K562 (cell line): ENCODE results near the gene STIM1. TPM values are rescaled to one million over a fixed set of nuclear protein-coding genes. Genes with fewer than 3 reads are reported as not detected.

Source experiments
- BACH1 ChIP-seq: fragments of 200-800 bp; sonication (Bioruptor generic); IDR thresholded peaks from 2 replicates; pipeline ENCODE4 v1.6.1; 2016; ENCODE audit warnings: missing genetic modification characterization, missing compliant biosample characterization
- BCOR ChIP-seq: fragments of 450-650 bp; IDR thresholded peaks from 2 replicates; pipeline ENCODE4 v1.6.1; 2016
- BRD4 ChIP-seq: fragments of 200-600 bp; sonication (generic); IDR thresholded peaks from 2 replicates; pipeline ENCODE4 v1.6.1; 2017; ENCODE audit warnings: inconsistent platforms
- CBFA2T3 ChIP-seq: fragments of 450-650 bp; IDR thresholded peaks from 2 replicates; pipeline ENCODE4 v1.6.1; 2017
- E2F1 ChIP-seq: sonication (generic); formaldehyde crosslinking; IDR thresholded peaks from 2 replicates; pipeline ENCODE4 v1.8.1; 2023; ENCODE audit warnings: mild to moderate bottlenecking, missing genetic modification reagents, moderate library complexity
- ETV6 ChIP-seq, 3 experiments: fragments of 150-350 bp in 1 of 3; sonication (generic) in 1 of 3; formaldehyde crosslinking in 1 of 3; IDR thresholded peaks; 2 replicates each; pipeline versions ENCODE4 v1.6.1 to v1.8.0; 2014 to 2022; ENCODE audit warnings: borderline replicate concordance in 2 of 3, low read depth in 2 of 3, antibody characterized with exemption in 1 of 3, low read length in 1 of 3, mild to moderate bottlenecking in 1 of 3, missing genetic modification reagents in 1 of 3
- EZH2 ChIP-seq: IDR thresholded peaks from 2 replicates; pipeline ENCODE4 v1.6.1; 2012; ENCODE audit warnings: low read depth, mild to moderate bottlenecking, inconsistent platforms, low read length, borderline replicate concordance
- FUS ChIP-seq: fragments of 200-400 bp; formaldehyde crosslinking; optimal IDR thresholded peaks from 2 replicates; pipeline ENCODE3; 2017; ENCODE audit warnings: low read depth, low read length
- ID3 ChIP-seq, 2 experiments: fragments of 250-450 bp in 1 of 2; fragments of 450-650 bp in 1 of 2; sonication (Bioruptor Pico) in 1 of 2; IDR thresholded peaks; 2 replicates each; pipeline versions ENCODE4 v1.6.1 to v1.8.0; 2016 to 2021; ENCODE audit warnings: mild to moderate bottlenecking in 2 of 2, moderate library complexity in 2 of 2, missing compliant biosample characterization in 1 of 2, missing genetic modification characterization in 1 of 2
- MEF2D ChIP-seq: conservative IDR thresholded peaks from 2 replicates; pipeline ENCODE4 v1.6.1; 2016; ENCODE audit warnings: low read depth, missing genetic modification characterization, missing compliant biosample characterization
- MTA2 ChIP-seq: fragments of 450-650 bp; IDR thresholded peaks from 2 replicates; pipeline ENCODE4 v1.6.1; 2016; ENCODE audit warnings: low read depth
- NCOR1 ChIP-seq: fragments of 450-650 bp; IDR thresholded peaks from 2 replicates; pipeline ENCODE4 v1.6.1; 2016; ENCODE audit warnings: mild to moderate bottlenecking, moderate library complexity
- NR2F6 ChIP-seq: fragments of 450-650 bp; formaldehyde crosslinking; IDR thresholded peaks from 2 replicates; pipeline ENCODE4 v1.4.0; 2020; ENCODE audit warnings: mild to moderate bottlenecking
- NR3C1 ChIP-seq: sonication (generic); formaldehyde crosslinking; IDR thresholded peaks from 2 replicates; pipeline ENCODE4 v1.8.1; 2022; ENCODE audit warnings: missing genetic modification reagents
- PRPF4 ChIP-seq: fragments of 200-400 bp; formaldehyde crosslinking; IDR thresholded peaks from one replicate; pipeline ENCODE4 v1.6.1; 2017; ENCODE audit warnings: low read length, low read depth, mild to moderate bottlenecking; ENCODE audit not compliant: insufficient read depth, poor library complexity, severe bottlenecking
- SIN3B ChIP-seq: fragments of 450-650 bp; IDR thresholded peaks from 2 replicates; pipeline ENCODE4 v1.6.1; 2017; ENCODE audit warnings: low read depth, mild to moderate bottlenecking, moderate library complexity
- SMAD4 ChIP-seq: fragments of 250-450 bp; sonication (Bioruptor Pico); conservative IDR thresholded peaks from 2 replicates; pipeline ENCODE4 v1.8.0; 2021; ENCODE audit warnings: inconsistent platforms, mild to moderate bottlenecking, moderate library complexity
- TEAD4 ChIP-seq, 2 experiments: sonication (generic) in 1 of 2; formaldehyde crosslinking in 1 of 2; IDR thresholded peaks; 2 replicates each; pipeline versions ENCODE4 v1.6.1 to v1.8.0; 2012 to 2022; ENCODE audit warnings: borderline replicate concordance in 1 of 2, inconsistent platforms in 1 of 2, low read length in 1 of 2, mild to moderate bottlenecking in 1 of 2, missing genetic modification reagents in 1 of 2
- ZBTB12 ChIP-seq: fragments of 250-450 bp; sonication (Bioruptor Pico); IDR thresholded peaks from 2 replicates; pipeline ENCODE4 v1.4.0; 2020
- ZBTB49 ChIP-seq: sonication (generic); formaldehyde crosslinking; IDR thresholded peaks from 2 replicates; pipeline ENCODE4 v1.8.0; 2022; ENCODE audit warnings: missing genetic modification reagents, mild to moderate bottlenecking, borderline replicate concordance
- ZKSCAN3 ChIP-seq: fragments of 250-450 bp; sonication (Bioruptor Pico); IDR thresholded peaks from 2 replicates; pipeline ENCODE4 v1.4.0; 2020
- ZNF124 ChIP-seq: sonication (generic); formaldehyde crosslinking; IDR thresholded peaks from 2 replicates; pipeline ENCODE4 v1.8.1; 2022; ENCODE audit warnings: missing genetic modification reagents
- ZNF766 ChIP-seq: fragments of 200-800 bp; sonication (Bioruptor generic); conservative IDR thresholded peaks from 2 replicates; pipeline ENCODE4 v1.6.1; 2016; ENCODE audit warnings: missing genetic modification characterization, missing compliant biosample characterization
- polyA plus RNA-seq, 8 experiments: library from polyadenylated mRNA; depleted of rRNA in 4 of 8; stranded (reverse) in 5 of 8; unstranded in 3 of 8; fragments of >200 nt; fragmentation: Nextera tagmentation in 2 of 8; fragmentation: Illumina TruSeq in 1 of 8; extraction: Ambion mirVana in 2 of 8; extraction: Trizol in 1 of 8; gene quantifications; 2 replicates each; pipeline versions ENCODE4 v1.2.1 to v1.2.3, GENCODE V29; 2011 to 2014; ENCODE audit warnings: inconsistent platforms in 1 of 8, missing spikeins in 1 of 8
- total RNA-seq, 7 experiments: library from RNA; depleted of rRNA in 6 of 7; stranded (reverse); fragments of >200 nt in 6 of 7; fragmentation: Illumina TruSeq in 2 of 7; extraction: Trizol in 2 of 7; gene quantifications; 2 replicates each; pipeline versions ENCODE4 v1.2.1 to v1.2.3, GENCODE V29; 2011 to 2021; ENCODE audit warnings: low replicate concordance in 1 of 7

STIM1 gene
- total and polyA plus RNA-seq, 9 of the 15 experiments (the other 6 are each of a cell fraction or from before 2014, with no cell fraction given) = 7.7 to 50.5 (median 22.5) TPM

- no peak for TF ChIP-seq ZBTB12
- TF ChIP-seq ZNF766 (CRISPR knock-in tag) = no peak
- peak; percentile 31; the same call in 1 of the 2 replicates for TF ChIP-seq MTA2
- no peak for TF ChIP-seq NR3C1
- TF ChIP-seq E2F1 (CRISPR knock-in tag) = no peak
- no peak for TF ChIP-seq PRPF4
- TF ChIP-seq NCOR1 = 0 out of 2 replicates have a peak, but pooled peaks have one; percentile 56
- TF ChIP-seq BACH1 = no peak
- peak; percentile 40; the same call in 1 of the 2 replicates for TF ChIP-seq SMAD4 (CRISPR knock-in tag)
- TF ChIP-seq ID3 (CRISPR knock-in tag; IDR thresholded peaks at IDR 0.05) = no peak
- no peak for TF ChIP-seq ID3 (tag; IDR thresholded peaks at IDR 0.05)
- 0 out of 4 replicates have a peak, but pooled peaks of 1 of the 2 experiments have one; percentile 44 for TF ChIP-seq ETV6 (IDR thresholded peaks at IDR 0.05; ENCODE audit: borderline replicate concordance in 1 of 2, low read depth in 2 of 2, low read length in 1 of 2)
- TF ChIP-seq ETV6 (CRISPR knock-in tag; IDR thresholded peaks at IDR 0.05; ENCODE audit: borderline replicate concordance) = no peak
- TF ChIP-seq TEAD4 (IDR thresholded peaks at IDR 0.05; ENCODE audit: low read length) = peak; percentile 55; the same call in 1 of the 2 replicates
- no peak for TF ChIP-seq TEAD4 (CRISPR knock-in tag; IDR thresholded peaks at IDR 0.05; ENCODE audit: borderline replicate concordance)
- TF ChIP-seq ZBTB49 (CRISPR knock-in tag) = no peak
- TF ChIP-seq SIN3B = no peak
- no peak for TF ChIP-seq FUS
- TF ChIP-seq ZNF124 = no peak
- TF ChIP-seq ZKSCAN3 (CRISPR knock-in tag) = no peak
- peak; percentile 75 for TF ChIP-seq CBFA2T3
- no peak for TF ChIP-seq BRD4
- no peak for TF ChIP-seq NR2F6
- TF ChIP-seq MEF2D (tag) = no peak
- TF ChIP-seq BCOR = 0 out of 2 replicates have a peak, but pooled peaks have one; percentile 30
- no peak for TF ChIP-seq EZH2
These were observed 47.9 kb downstream of the STIM1 start (continued) for GRCh38 chr11:3903207-3903896.
